Activated T-cell treated with anti-CD3 and anti-CD28 coated beads for 1 hour (primary cell): ENCODE measurements around the gene IGFBP4.

Experiments used
- DNase-seq: peaks from one replicate; pipeline ENCODE4 v3.0.0-alpha.2; 2020; ENCODE audit warnings: low read depth

IGFBP4 gene

GRCh38 chr17:40456396-40456951 is 13.2 kb downstream of the IGFBP4 start:
- no peak for DNase-seq

- DNase-seq = no peak
Observed at GRCh38 chr17:40457369-40457768, 14.1 kb downstream of the IGFBP4 start.

GRCh38 chr17:40457964-40458791 is 14.9 kb downstream of the IGFBP4 start:
- DNase-seq = no peak

GRCh38 chr17:40458851-40459482 is 15.7 kb downstream of the IGFBP4 start:
- no peak for DNase-seq

GRCh38 chr17:40459636-40460603 is 16.7 kb downstream of the IGFBP4 start:
- no peak for DNase-seq

- no peak for DNase-seq
Observed at GRCh38 chr17:40460604-40460967, 17.3 kb downstream of the IGFBP4 start.

GRCh38 chr17:40460968-40461731 is 17.9 kb downstream of the IGFBP4 start:
- DNase-seq = no peak

- no peak for DNase-seq
Observed at GRCh38 chr17:40461732-40462342, 18.6 kb downstream of the IGFBP4 start.

GRCh38 chr17:40462343-40463121 is 19.3 kb downstream of the IGFBP4 start:
- DNase-seq = no peak

- DNase-seq = no peak
Observed at GRCh38 chr17:40463122-40463550, 19.9 kb downstream of the IGFBP4 start.

GRCh38 chr17:40464392-40464855 is 21.2 kb downstream of the IGFBP4 start:
- no peak for DNase-seq

GRCh38 chr17:40466298-40466971 is 23.2 kb downstream of the IGFBP4 start:
- no peak for DNase-seq

- DNase-seq = no peak
Observed at GRCh38 chr17:40467281-40467867, 24.1 kb downstream of the IGFBP4 start.

GRCh38 chr17:40468560-40468959 is 25.3 kb downstream of the IGFBP4 start:
- no peak for DNase-seq

GRCh38 chr17:40469805-40470675 is 26.8 kb downstream of the IGFBP4 start:
- no peak for DNase-seq

GRCh38 chr17:40470932-40471828 is 27.9 kb downstream of the IGFBP4 start:
- no peak for DNase-seq
